ENCODE measurements around the gene TAF4B. TPM values are rescaled to one million over a fixed set of nuclear protein-coding genes. Genes with fewer than 3 reads are reported as not detected.
A peak's percentile ranks its signal among the peaks of the same experiment; 100 is the strongest.

The TAF4B gene
- total and polyA plus RNA-seq, 9 of the 15 experiments (the other 6 are each of a cell fraction or from before 2014, with no cell fraction given): 4.5 to 25.3 (median 20.5) TPM

GRCh38 chr18:26417190-26417589 is 190.9 kb downstream of the TAF4B start (continued):
- TF ChIP-seq CREB3L1 (IDR thresholded peaks at IDR 0.05; ENCODE audit: borderline replicate concordance, low read depth) (no peak), EP400 (IDR thresholded peaks at IDR 0.05) (no peak), BHLHE40 (IDR thresholded peaks at IDR 0.05; ENCODE audit: low read length) (peak; percentile 56), CC2D1A (IDR thresholded peaks at IDR 0.05) (no peak), BRD9 (IDR thresholded peaks at IDR 0.05; ENCODE audit: low read depth, partially characterized antibody) (no peak), CHD1 (IDR thresholded peaks at IDR 0.05; ENCODE audit: low read length) (no peak), CBFA2T2 (conservative IDR thresholded peaks at IDR 0.05) (0 out of 2 replicates have a peak, but pooled peaks have one; percentile 18), CLOCK (CRISPR knock-in tag; IDR thresholded peaks at IDR 0.05; ENCODE audit: borderline replicate concordance) (no peak), SRSF3 (IDR thresholded peaks at IDR 0.05; ENCODE audit: insufficient read depth, low read length) (no peak), EZH2 (IDR thresholded peaks at IDR 0.05; ENCODE audit: borderline replicate concordance, low read depth, low read length) (no peak), HCFC1 (IDR thresholded peaks at IDR 0.05; ENCODE audit: low read depth, low read length) (no peak), SMARCE1 (IDR thresholded peaks at IDR 0.05) (no peak), MCM3 (IDR thresholded peaks at IDR 0.05) (no peak), KAT8 (IDR thresholded peaks at IDR 0.05; ENCODE audit: low read depth) (no peak), NONO (IDR thresholded peaks at IDR 0.05; ENCODE audit: low read depth in 2 of 2, low read length in 1 of 2) (no peak), HDAC3 (IDR thresholded peaks at IDR 0.05; ENCODE audit: borderline replicate concordance, partially characterized antibody) (no peak), RAD51 (IDR thresholded peaks at IDR 0.05; ENCODE audit: borderline replicate concordance, low read depth) (peak; percentile 83), TFE3 (CRISPR knock-in tag; IDR thresholded peaks at IDR 0.05) (peak; percentile 14; the same call in 1 of the 2 replicates), CREB3 (tag; conservative IDR thresholded peaks at IDR 0.05; ENCODE audit: low read depth) (no peak), ATF6 (CRISPR knock-in tag; IDR thresholded peaks at IDR 0.05) (no peak)
